ENCODE data around the gene CDC5L.

- TF ChIP-seq, protein P1, sequence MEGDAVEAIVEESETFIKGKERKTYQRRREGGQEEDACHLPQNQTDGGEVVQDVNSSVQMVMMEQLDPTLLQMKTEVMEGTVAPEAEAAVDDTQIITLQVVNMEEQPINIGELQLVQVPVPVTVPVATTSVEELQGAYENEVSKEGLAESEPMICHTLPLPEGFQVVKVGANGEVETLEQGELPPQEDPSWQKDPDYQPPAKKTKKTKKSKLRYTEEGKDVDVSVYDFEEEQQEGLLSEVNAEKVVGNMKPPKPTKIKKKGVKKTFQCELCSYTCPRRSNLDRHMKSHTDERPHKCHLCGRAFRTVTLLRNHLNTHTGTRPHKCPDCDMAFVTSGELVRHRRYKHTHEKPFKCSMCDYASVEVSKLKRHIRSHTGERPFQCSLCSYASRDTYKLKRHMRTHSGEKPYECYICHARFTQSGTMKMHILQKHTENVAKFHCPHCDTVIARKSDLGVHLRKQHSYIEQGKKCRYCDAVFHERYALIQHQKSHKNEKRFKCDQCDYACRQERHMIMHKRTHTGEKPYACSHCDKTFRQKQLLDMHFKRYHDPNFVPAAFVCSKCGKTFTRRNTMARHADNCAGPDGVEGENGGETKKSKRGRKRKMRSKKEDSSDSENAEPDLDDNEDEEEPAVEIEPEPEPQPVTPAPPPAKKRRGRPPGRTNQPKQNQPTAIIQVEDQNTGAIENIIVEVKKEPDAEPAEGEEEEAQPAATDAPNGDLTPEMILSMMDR (conservative IDR thresholded peaks at IDR 0.05), result no peak
- no peak for TF ChIP-seq ZFX (IDR thresholded peaks at IDR 0.05)
Observed at GRCh38 chr6:44349904-44350649, 37.4 kb upstream of the CDC5L start.

All from C4-2B (cell line).